Lung (tissue), 12 donors: Measurements from ENCODE around the gene CCDC15. TPM values are rescaled to one million over a fixed set of nuclear protein-coding genes. Genes with fewer than 3 reads are reported as not detected.

Experiments used
- ATAC-seq: fragments of 200-7000 bp; cut with Tn5 transposase; one replicate; pipeline ENCODE4 v1.9.1; 2020; ENCODE audit warnings: moderate number of reproducible peaks; ENCODE audit not compliant: insufficient read depth, low FRiP score
- DNase-seq, 3 donors: peaks; one replicate each; pipeline ENCODE4 v3.0.0-alpha.2; 2013 to 2017
- H3K27ac ChIP-seq, 2 donors: one replicate each; pipeline ENCODE4 v1.5.1; 2013; ENCODE audit warnings: mild to moderate bottlenecking in 2 of 2, moderate library complexity in 2 of 2, control low read depth in 1 of 2, inconsistent platforms in 1 of 2, low read depth in 1 of 2, low read length in 1 of 2
- H3K27me3 ChIP-seq, 3 donors: one replicate each; pipeline ENCODE4 v1.5.1; 2013; ENCODE audit warnings: low read length in 2 of 3; ENCODE audit not compliant: control insufficient read depth in 3 of 3, insufficient read depth in 3 of 3
- H3K36me3 ChIP-seq, 4 donors: one replicate each; pipeline ENCODE4 v1.5.1; 2013; ENCODE audit warnings: low read length in 4 of 4, mild to moderate bottlenecking in 1 of 4, moderate library complexity in 1 of 4; ENCODE audit not compliant: control insufficient read depth in 4 of 4, insufficient read depth in 4 of 4
- H3K4me1 ChIP-seq, 5 donors: one replicate each; pipeline ENCODE4 v1.5.1; 2013; ENCODE audit warnings: low read length in 5 of 5, mild to moderate bottlenecking in 2 of 5, moderate library complexity in 1 of 5; ENCODE audit not compliant: control insufficient read depth in 5 of 5, insufficient read depth in 5 of 5
- H3K4me3 ChIP-seq: one replicate; pipeline ENCODE4 v1.5.1; 2013; ENCODE audit warnings: mild to moderate bottlenecking, control low read depth, moderate library complexity
- H3K9ac ChIP-seq, 2 donors: one replicate each; pipeline ENCODE4 v1.5.1; 2013; ENCODE audit warnings: low read length in 2 of 2, control low read depth in 1 of 2; ENCODE audit not compliant: insufficient read depth in 1 of 2
- H3K9me3 ChIP-seq, 4 donors: one replicate each; pipeline ENCODE4 v1.5.1; 2013; ENCODE audit warnings: low read length in 3 of 4, mild to moderate bottlenecking in 1 of 4, moderate library complexity in 1 of 4; ENCODE audit not compliant: control insufficient read depth in 4 of 4, insufficient read depth in 3 of 4
- CTCF ChIP-seq: IDR thresholded peaks from 2 replicates; pipeline ENCODE4 v1.5.1; 2012; ENCODE audit warnings: mild to moderate bottlenecking; ENCODE audit errors: control extremely low read depth, extremely low read depth
- WGBS, 2 donors: extraction: QIAGEN DNeasy Blood & Tissue Kit; methylation state at CpG; one replicate each; pipeline ENCODE4 v1.1.7; 2013; 5-methylcytosine and 5-hydroxymethylcytosine counted together
- polyA plus RNA-seq, 2 donors: library from polyadenylated mRNA; stranded (reverse); fragments of 200-250 nt; gene quantifications; one replicate each; pipeline ENCODE4 v1.2.1, GENCODE V29; 2013
- total RNA-seq, 2 donors: library from RNA; depleted of rRNA in 1 of 2; stranded (reverse); fragments of >200 nt in 1 of 2; gene quantifications; one replicate each; pipeline ENCODE4 v1.2.1, GENCODE V29; 2014 to 2021
- donor health status: control.
- donor health status: control.
- donor health status: Bipolar disorder and iron deficiency.
- donor health status: healthy.
- donor health status: DM: yes; HTN: yes; CAD: no.

The CCDC15 gene
- total and polyA plus RNA-seq, 4 donors: 0.65 to 5.1 (median 1.1) TPM

GRCh38 chr11:124987096-124987495 lies 33.1 kb downstream of the CCDC15 start:
- DNase-seq (no peak), ATAC-seq (no peak)
- peaks cover 0 to 4% (median 3%) of the 10 kb centered on the region in 4 donors for H3K9me3 ChIP-seq
- no peak for TF ChIP-seq CTCF
- no peaks in the 10 kb centered on the region for H3K27me3 ChIP-seq
- peaks cover 0 to 2% (median 0%) of the 10 kb centered on the region in 5 donors for H3K4me1 ChIP-seq
- 96 to 98% methylated on average over 1 of the region's 1 CpG for WGBS, 2 donors
- H3K9ac ChIP-seq: no peak overlapping the region
- H3K4me3 ChIP-seq: no peak overlapping the region
- no peaks in the 10 kb centered on the region for H3K36me3 ChIP-seq
- no peak overlapping the region for H3K27ac ChIP-seq

DNA sequence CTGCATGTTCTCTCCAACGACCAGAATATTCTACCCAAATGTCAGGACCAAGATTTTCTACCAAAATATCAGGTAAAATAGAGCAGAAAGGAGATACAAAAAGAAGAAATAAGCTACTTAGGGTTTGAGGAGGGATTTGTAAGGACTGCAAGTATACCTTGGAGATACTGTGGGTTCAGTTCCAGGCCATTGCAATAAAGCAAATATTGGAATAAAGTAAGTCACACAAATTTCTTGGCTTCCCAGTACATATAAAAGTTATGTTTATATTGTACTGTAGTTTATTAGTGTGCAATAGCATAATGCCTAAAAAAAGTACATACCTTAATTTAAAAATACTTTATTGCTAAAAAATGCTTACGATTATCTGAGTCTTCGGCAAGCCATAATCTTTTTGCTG lies 34.1 kb downstream of the CCDC15 start:
- peaks cover 0 to 4% (median 0%) of the 10 kb centered on the region in 4 donors for H3K9me3 ChIP-seq
- WGBS, 2 donors: 94 to 95% methylated on average over 3 of the region's 3 CpGs
- TF ChIP-seq CTCF: no peak

GRCh38 chr11:125001079-125001778 lies 47.2 kb downstream of the CCDC15 start:
- ATAC-seq (no peak), DNase-seq (no peak)
- Histone ChIP-seq H3K9ac (no peak overlapping the region), H3K4me1 (no peaks in the 10 kb centered on the region), H3K36me3 (peaks cover 0 to 25% (median 7%) of the 10 kb centered on the region in 4 donors), H3K4me3 (no peak overlapping the region), H3K27me3 (no peaks in the 10 kb centered on the region), H3K27ac (no peak overlapping the region), H3K9me3 (peaks cover 0 to 6% (median 2%) of the 10 kb centered on the region in 4 donors)
- whole genome bisulfite sequencing, 2 donors: 93 to 97% methylated on average over 2 of the region's 2 CpGs
- TF ChIP-seq CTCF: no peak

More for the DNA sequence above, 34.1 kb downstream of the CCDC15 start:
- Histone ChIP-seq H3K4me1 (peaks cover 0 to 2% (median 0%) of the 10 kb centered on the region in 5 donors), H3K27me3 (no peaks in the 10 kb centered on the region), H3K27ac (no peak overlapping the region), H3K9ac (no peak overlapping the region), H3K36me3 (no peaks in the 10 kb centered on the region), H3K4me3 (no peak overlapping the region)
- DNase-seq: no peak
- ATAC-seq: no peak
